Activated naive CD4-positive, alpha-beta T cell treated with anti-CD3 and anti-CD28 coated beads, Interleukin-2, amount 10 ng/mL, durations not matched to agents 7 days and 5 days (primary cell): ENCODE measurements around the gene SESN1.
"Not testable (repeated sequence)": the region's sequence is repeated elsewhere in the genome, so short reads cannot be mapped to it uniquely, and the experiment has no call there.

Experiments
- CTCF ChIA-PET: fragments of 350-600 bp; sonication (Branson Sonifier 250); formaldehyde crosslinking; loops from one replicate; lab custom pipeline; 2021; ENCODE audit warnings: antibody characterized with exemption; lab: Charles Lee
- DNase-seq: peaks from one replicate; pipeline ENCODE4 v3.0.0-alpha.2; 2020
- H3K27ac Mint-ChIP-seq: one replicate; pipeline ENCODE4 v1.8.0; 2021; ENCODE audit warnings: mild to moderate bottlenecking, moderate library complexity, mixed read lengths
- H3K27me3 Mint-ChIP-seq: one replicate; pipeline ENCODE4 v1.8.0; 2021; ENCODE audit warnings: mild to moderate bottlenecking, mixed read lengths
- H3K36me3 Mint-ChIP-seq: one replicate; pipeline ENCODE4 v1.8.0; 2021; ENCODE audit warnings: mixed read lengths
- H3K4me1 Mint-ChIP-seq: one replicate; pipeline ENCODE4 v1.8.0; 2021; ENCODE audit warnings: mixed read lengths
- H3K4me3 Mint-ChIP-seq: one replicate; pipeline ENCODE4 v1.8.0; 2021; ENCODE audit warnings: mild to moderate bottlenecking, moderate library complexity, mixed read lengths
- H3K9me3 Mint-ChIP-seq: one replicate; pipeline ENCODE4 v1.8.0; 2021; ENCODE audit warnings: mixed read lengths

Gene SESN1

DNA sequence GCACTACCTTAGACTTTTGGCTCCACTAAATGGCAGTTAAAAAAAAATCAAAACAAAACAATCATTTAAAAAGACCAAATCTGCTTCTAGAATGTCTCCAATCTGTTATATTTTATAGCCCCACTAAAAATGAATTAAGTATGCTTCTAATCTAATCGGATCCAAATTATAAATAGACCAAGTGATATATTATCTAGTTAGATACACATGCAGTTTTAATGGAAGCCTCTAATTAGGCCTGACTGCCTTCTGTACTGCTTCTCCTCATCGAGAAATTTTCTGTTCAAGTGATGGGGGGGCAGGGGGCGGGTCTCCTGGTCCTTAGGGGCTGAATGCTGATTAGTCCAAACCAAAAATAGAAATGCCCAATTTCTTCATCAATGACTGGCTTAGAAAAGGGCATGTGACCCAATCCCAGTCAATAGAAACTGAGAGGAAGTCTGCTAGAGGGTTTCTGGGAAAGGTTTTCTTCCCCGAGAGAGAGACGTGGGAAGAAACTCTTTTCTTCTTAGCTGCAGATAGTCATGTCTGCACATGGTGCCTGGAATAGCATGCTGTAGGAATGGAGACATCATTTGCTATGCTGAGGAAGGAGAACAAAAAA, 6.9 kb downstream of the SESN1 start:
- H3K27me3 Mint-ChIP-seq, result no peaks in the 10 kb centered on the region
- H3K4me1 Mint-ChIP-seq, result peaks cover 18% of the 10 kb centered on the region
- H3K4me3 Mint-ChIP-seq, result no peak overlapping the region
- H3K9me3 Mint-ChIP-seq, result no peaks in the 10 kb centered on the region
- H3K27ac Mint-ChIP-seq, result no peak overlapping the region
- no peaks in the 10 kb centered on the region for H3K36me3 Mint-ChIP-seq
- CTCF ChIA-PET, result no interaction called here
- no peak for DNase-seq

DNA sequence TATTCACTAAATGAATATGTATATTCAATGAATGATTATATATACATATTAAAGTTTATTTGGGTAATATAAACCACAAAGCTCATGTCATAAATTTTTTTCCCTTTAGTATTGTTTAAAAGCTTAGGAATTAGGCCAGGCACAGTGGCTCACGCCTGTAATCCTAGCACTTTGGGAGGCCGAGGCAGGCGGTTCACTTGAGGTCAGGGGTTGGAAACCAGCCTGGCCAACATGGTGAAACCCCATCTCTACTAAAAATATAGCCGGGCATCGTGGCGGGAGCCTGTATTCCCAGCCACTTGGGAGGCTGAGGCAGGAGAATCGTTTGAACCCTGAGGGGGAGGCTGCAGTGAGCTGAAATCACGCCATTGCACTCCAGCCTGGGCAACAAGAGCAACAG, 10.5 kb downstream of the SESN1 start:
- H3K4me1 Mint-ChIP-seq, H3K36me3 Mint-ChIP-seq, H3K4me3 Mint-ChIP-seq, H3K27ac Mint-ChIP-seq, CTCF ChIA-PET, H3K9me3 Mint-ChIP-seq, DNase-seq, H3K27me3 Mint-ChIP-seq: not testable (repeated sequence)

DNA sequence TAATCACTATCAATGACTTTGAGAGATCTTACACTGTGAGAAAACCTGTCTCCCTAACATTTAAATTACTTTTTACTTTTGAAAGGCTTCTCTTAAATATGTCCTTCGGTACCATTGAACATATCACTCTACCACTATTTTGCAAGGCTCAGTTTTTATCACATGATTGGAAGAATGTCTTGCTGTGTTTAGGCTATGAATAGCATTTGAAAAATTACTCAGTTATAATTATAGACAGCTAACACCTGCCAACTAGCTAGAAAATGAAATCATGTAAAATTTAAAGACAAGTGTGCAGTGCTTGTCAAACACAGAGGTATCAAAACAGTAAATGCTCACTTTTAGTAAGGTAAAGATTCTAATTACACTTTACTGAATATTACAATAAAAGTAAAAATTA, 11.0 kb downstream of the SESN1 start:
- H3K27me3 Mint-ChIP-seq, result no peaks in the 10 kb centered on the region
- H3K4me1 Mint-ChIP-seq, result no peaks in the 10 kb centered on the region
- no peaks in the 10 kb centered on the region for H3K36me3 Mint-ChIP-seq
- DNase-seq, result no peak
- no peak overlapping the region for H3K4me3 Mint-ChIP-seq
- H3K9me3 Mint-ChIP-seq, result no peaks in the 10 kb centered on the region
- CTCF ChIA-PET, result no interaction called here
- H3K27ac Mint-ChIP-seq, result no peak overlapping the region

DNA sequence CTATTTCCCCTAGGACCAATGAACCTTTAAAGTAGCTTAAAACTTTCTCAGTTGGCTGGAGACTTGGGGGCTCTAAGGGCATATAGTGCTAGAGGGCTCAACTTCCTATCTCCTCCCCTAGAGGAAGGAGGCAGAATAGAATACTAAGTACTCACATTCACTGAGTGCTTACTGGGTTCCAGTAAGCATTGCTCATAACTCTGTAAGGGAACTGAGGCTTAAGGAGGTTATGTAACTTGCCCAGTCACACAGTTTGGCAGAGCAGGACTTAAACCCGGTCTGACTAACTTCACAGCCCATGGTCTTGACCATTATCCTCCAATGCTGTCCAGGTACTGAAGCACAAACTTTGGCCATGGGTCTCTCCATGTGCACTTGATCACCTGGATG, 12.5 kb downstream of the SESN1 start:
- CTCF ChIA-PET, result no interaction called here
- Mint-ChIP-seq H3K4me3 (no peak overlapping the region), H3K4me1 (no peaks in the 10 kb centered on the region), H3K36me3 (no peaks in the 10 kb centered on the region), H3K27me3 (no peaks in the 10 kb centered on the region), H3K27ac (no peak overlapping the region), H3K9me3 (no peaks in the 10 kb centered on the region)
- no peak for DNase-seq

- Mint-ChIP-seq H3K27ac (no peak overlapping the region), H3K27me3 (no peaks in the 10 kb centered on the region), H3K4me1 (peaks cover 1% of the 10 kb centered on the region), H3K36me3 (no peaks in the 10 kb centered on the region), H3K9me3 (no peaks in the 10 kb centered on the region), H3K4me3 (no peak overlapping the region)
- CTCF ChIA-PET, result no interaction called here
- DNase-seq, result no peak
These were observed 13.0 kb downstream of the SESN1 start for GRCh38 chr6:109081516-109082187.

- Mint-ChIP-seq H3K27me3 (no peaks in the 10 kb centered on the region), H3K4me1 (peaks cover 5% of the 10 kb centered on the region), H3K9me3 (no peaks in the 10 kb centered on the region), H3K27ac (no peak overlapping the region), H3K4me3 (no peak overlapping the region), H3K36me3 (no peaks in the 10 kb centered on the region)
- CTCF ChIA-PET, result no interaction called here
- DNase-seq, result no peak
These were observed 13.6 kb downstream of the SESN1 start for GRCh38 chr6:109081026-109081425.

GRCh38 chr6:109079981-109080380, 14.7 kb downstream of the SESN1 start:
- Mint-ChIP-seq H3K27me3 (peaks cover 4% of the 10 kb centered on the region), H3K9me3 (no peaks in the 10 kb centered on the region), H3K4me1 (peaks cover 5% of the 10 kb centered on the region), H3K4me3 (no peak overlapping the region), H3K36me3 (no peaks in the 10 kb centered on the region), H3K27ac (no peak overlapping the region)
- CTCF ChIA-PET, result no interaction called here
- no peak for DNase-seq

GRCh38 chr6:109076377-109076776, 18.3 kb downstream of the SESN1 start:
- Mint-ChIP-seq H3K4me3 (no peak overlapping the region), H3K27ac (no peak overlapping the region), H3K36me3 (no peaks in the 10 kb centered on the region), H3K27me3 (peaks cover 4% of the 10 kb centered on the region), H3K4me1 (peaks cover 16% of the 10 kb centered on the region), H3K9me3 (no peaks in the 10 kb centered on the region)
- DNase-seq, result no peak
- CTCF ChIA-PET, result interaction anchor here (1.3 to 7.1 kb wide), 3 partner anchors 9 to 307 kb away, joined by 3 to 60 read pairs (median 5); no protein-coding TSS in a partner anchor

DNA sequence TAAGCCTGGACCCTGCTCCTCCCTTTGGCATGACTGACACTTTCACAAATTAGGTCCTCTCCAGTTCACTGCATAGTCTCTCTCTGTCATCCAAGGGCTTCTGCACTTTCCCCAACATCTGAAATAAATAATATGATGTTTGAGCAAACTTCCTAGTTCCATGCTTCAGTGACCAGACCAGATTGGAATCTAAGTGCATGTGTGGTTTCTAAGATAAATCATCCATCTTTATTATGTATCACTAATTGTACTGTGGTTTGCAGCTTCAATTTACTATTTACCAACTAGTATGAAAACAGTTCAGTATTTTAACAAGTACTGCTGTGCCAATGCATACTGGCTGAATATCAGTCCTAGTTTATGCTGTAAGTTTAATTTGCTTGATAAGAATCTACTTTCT, 18.7 kb downstream of the SESN1 start:
- H3K27ac Mint-ChIP-seq, result no peak overlapping the region
- CTCF ChIA-PET, result interaction anchor here (0.7 to 7.1 kb wide), 6 partner anchors 9 to 308 kb away, joined by 3 to 60 read pairs (median 4); no protein-coding TSS in a partner anchor
- no peaks in the 10 kb centered on the region for H3K36me3 Mint-ChIP-seq
- no peak overlapping the region for H3K4me3 Mint-ChIP-seq
- DNase-seq, result no peak
- H3K4me1 Mint-ChIP-seq, result peaks cover 20% of the 10 kb centered on the region
- H3K27me3 Mint-ChIP-seq, result peaks cover 4% of the 10 kb centered on the region
- no peaks in the 10 kb centered on the region for H3K9me3 Mint-ChIP-seq

- DNase-seq, result no peak
- Mint-ChIP-seq H3K36me3 (no peaks in the 10 kb centered on the region), H3K4me3 (no peak overlapping the region), H3K9me3 (no peaks in the 10 kb centered on the region), H3K27me3 (peaks cover 4% of the 10 kb centered on the region), H3K4me1 (peaks cover 24% of the 10 kb centered on the region), H3K27ac (no peak overlapping the region)
- CTCF ChIA-PET, result interaction anchor here (0.6 to 7.1 kb wide), 9 partner anchors 35 to 540 kb away, joined by 3 to 90 read pairs (median 5); no protein-coding TSS in a partner anchor
These were observed 20.6 kb downstream of the SESN1 start for GRCh38 chr6:109074133-109074415.

GRCh38 chr6:109073344-109074132, 21.1 kb downstream of the SESN1 start:
- Mint-ChIP-seq H3K4me3 (no peak overlapping the region), H3K4me1 (peaks cover 24% of the 10 kb centered on the region), H3K27ac (no peak overlapping the region), H3K36me3 (no peaks in the 10 kb centered on the region), H3K27me3 (peaks cover 4% of the 10 kb centered on the region), H3K9me3 (no peaks in the 10 kb centered on the region)
- peak; percentile 59 for DNase-seq
- CTCF ChIA-PET, result interaction anchor here (0.6 to 7.1 kb wide), 23 partner anchors 11 to 545 kb away, joined by 3 to 90 read pairs (median 4); partner anchors contain the start of gene SESN1

GRCh38 chr6:109071125-109071917, 23.3 kb downstream of the SESN1 start:
- CTCF ChIA-PET, result interaction anchor here (1.0 to 7.1 kb wide), 8 partner anchors 17 to 528 kb away, joined by 3 to 90 read pairs (median 5); partner anchors contain the start of gene SESN1
- no peak overlapping the region for H3K27ac Mint-ChIP-seq
- H3K4me3 Mint-ChIP-seq, result peak overlapping the region; percentile 23
- no peaks in the 10 kb centered on the region for H3K36me3 Mint-ChIP-seq
- H3K4me1 Mint-ChIP-seq, result peaks cover 20% of the 10 kb centered on the region
- DNase-seq, result no peak
- peaks cover 4% of the 10 kb centered on the region for H3K27me3 Mint-ChIP-seq
- no peaks in the 10 kb centered on the region for H3K9me3 Mint-ChIP-seq

DNA sequence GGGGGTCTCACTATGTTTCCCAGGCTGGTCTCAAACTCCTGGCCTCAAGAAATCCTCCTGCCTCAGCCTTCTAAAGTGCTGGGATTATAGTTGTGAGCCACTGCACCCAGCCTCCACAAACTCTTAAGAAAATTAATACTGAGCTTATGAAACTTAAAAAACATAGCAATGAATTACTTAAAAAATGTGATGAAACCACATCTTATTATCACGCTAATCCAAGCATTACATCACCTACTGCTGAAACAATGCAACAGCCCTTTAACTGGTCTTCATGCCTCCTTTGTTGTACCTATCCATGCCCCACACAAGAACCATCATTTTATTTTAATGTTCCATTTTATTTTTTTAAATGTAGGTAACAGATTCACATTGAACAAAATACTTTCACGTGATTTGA, 24.9 kb downstream of the SESN1 start:
- no peaks in the 10 kb centered on the region for H3K36me3 Mint-ChIP-seq
- no peak overlapping the region for H3K4me3 Mint-ChIP-seq
- no peak overlapping the region for H3K27ac Mint-ChIP-seq
- H3K9me3 Mint-ChIP-seq, result no peaks in the 10 kb centered on the region
- no peak for DNase-seq
- no peaks in the 10 kb centered on the region for H3K27me3 Mint-ChIP-seq
- H3K4me1 Mint-ChIP-seq, result peaks cover 19% of the 10 kb centered on the region
- CTCF ChIA-PET, result interaction anchor here (6.3 to 7.1 kb wide), 2 partner anchors 154 to 527 kb away, joined by 60 to 90 read pairs; no protein-coding TSS in a partner anchor
